Neural progenitor cell (in vitro differentiated cells): ENCODE results near the gene SNX1. TPM values are rescaled to one million over a fixed set of nuclear protein-coding genes. Genes with fewer than 3 reads are reported as not detected.

Experiments
- DNase-seq: peaks from one replicate; pipeline ENCODE4 v3.0.0-alpha.2; 2016; ENCODE audit warnings: low spot score
- H2AFZ ChIP-seq: fragments of 200-600 bp; sonication (generic); replicated peaks from 2 replicates; pipeline ENCODE4 v1.6.1; 2016; ENCODE audit warnings: antibody characterized with exemption
- H3F3A ChIP-seq: fragments of 200-600 bp; sonication (generic); 2 replicates; pipeline ENCODE4 v1.6.1; 2016; ENCODE audit warnings: antibody characterized with exemption, low read depth
- H3K27ac ChIP-seq: fragments of 200-600 bp; sonication (generic); 2 replicates; pipeline ENCODE4 v1.5.1; 2016; ENCODE audit warnings: mild to moderate bottlenecking
- H3K27me3 ChIP-seq: fragments of 200-600 bp; sonication (generic); 2 replicates; pipeline ENCODE4 v1.6.1; 2016; ENCODE audit warnings: mild to moderate bottlenecking, moderate library complexity
- H3K36me3 ChIP-seq: fragments of 200-600 bp; sonication (generic); 2 replicates; pipeline ENCODE4 v1.5.1; 2016
- H3K4me1 ChIP-seq: fragments of 200-600 bp; sonication (generic); 2 replicates; pipeline ENCODE4 v1.6.1; 2016; ENCODE audit warnings: mixed run types
- H3K4me2 ChIP-seq: fragments of 200-600 bp; sonication (generic); 2 replicates; pipeline ENCODE4 v1.6.1; 2016
- H3K4me3 ChIP-seq: fragments of 200-600 bp; sonication (generic); 2 replicates; pipeline ENCODE4 v1.5.1; 2016
- H3K79me2 ChIP-seq: fragments of 200-600 bp; sonication (generic); 2 replicates; pipeline ENCODE4 v1.6.1; 2016; ENCODE audit warnings: low read depth
- H3K9ac ChIP-seq: fragments of 200-600 bp; sonication (generic); 2 replicates; pipeline ENCODE4 v1.6.1; 2016
- H3K9me3 ChIP-seq: fragments of 200-600 bp; sonication (generic); 2 replicates; pipeline ENCODE4 v1.5.1; 2016; ENCODE audit warnings: low read depth
- H4K20me1 ChIP-seq: fragments of 200-600 bp; sonication (generic); 2 replicates; pipeline ENCODE4 v1.6.1; 2016; ENCODE audit warnings: low read depth
- H3K27ac Mint-ChIP-seq: 3 replicates; pipeline ENCODE4 v1.8.0; 2021; ENCODE audit warnings: mixed read lengths
- H3K27me3 Mint-ChIP-seq: 2 replicates; pipeline ENCODE4 v1.8.0; 2022; ENCODE audit warnings: low read depth, mild to moderate bottlenecking, inconsistent platforms, moderate library complexity, mixed read lengths; ENCODE audit not compliant: insufficient read depth
- H3K36me3 Mint-ChIP-seq: 3 replicates; pipeline ENCODE4 v1.8.0; 2021; ENCODE audit warnings: mixed read lengths
- H3K4me1 Mint-ChIP-seq: 3 replicates; pipeline ENCODE4 v1.8.0; 2021; ENCODE audit warnings: mixed read lengths
- H3K4me3 Mint-ChIP-seq: 3 replicates; pipeline ENCODE4 v1.8.0; 2021; ENCODE audit warnings: mild to moderate bottlenecking, moderate library complexity, mixed read lengths
- H3K9me3 Mint-ChIP-seq: 3 replicates; pipeline ENCODE4 v1.8.0; 2020; ENCODE audit warnings: mixed read lengths
- CTCF ChIP-seq: fragments of 200-600 bp; sonication (generic); IDR thresholded peaks from 2 replicates; pipeline ENCODE4 v1.5.1; 2017; ENCODE audit warnings: antibody characterized with exemption, mild to moderate bottlenecking
- EZH2 ChIP-seq: fragments of 200-600 bp; sonication (generic); IDR thresholded peaks from 2 replicates; pipeline ENCODE4 v1.6.1; 2017; ENCODE audit warnings: antibody characterized with exemption, mild to moderate bottlenecking, moderate library complexity
- EZH2phosphoT487 ChIP-seq: fragments of 200-600 bp; sonication (generic); IDR thresholded peaks from 2 replicates; pipeline ENCODE4 v1.6.1; 2017; ENCODE audit warnings: antibody characterized with exemption
- total RNA-seq: library from RNA; depleted of rRNA; stranded (reverse); fragments of >200 nt; gene quantifications from 2 replicates; pipeline ENCODE4 v1.2.3, GENCODE V29; 2015; ENCODE audit warnings: low replicate concordance

The SNX1 gene
- total RNA-seq, 1 donor from 2014 or later: 24.0 TPM

GRCh38 chr15:64133623-64134344, 38.0 kb downstream of the SNX1 start:
- Histone ChIP-seq H3K4me3 (no peak overlapping the region), H3K4me2 (no peak overlapping the region), H2AFZ (no peak overlapping the region), H3K9ac (no peak overlapping the region), H3K9me3 (no peaks in the 10 kb centered on the region), H3K27me3 (no peaks in the 10 kb centered on the region), H3K36me3 (no peaks in the 10 kb centered on the region), H3K27ac (no peak overlapping the region), H3K4me1 (no peaks in the 10 kb centered on the region), H3F3A (no peaks in the 10 kb centered on the region), H3K79me2 (no peaks in the 10 kb centered on the region), H4K20me1 (no peaks in the 10 kb centered on the region)
- TF ChIP-seq EZH2: no peak
- no peak for DNase-seq
- Mint-ChIP-seq H3K9me3 (no peaks in the 10 kb centered on the region), H3K27ac (no peak overlapping the region), H3K4me3 (no peak overlapping the region), H3K4me1 (no peaks in the 10 kb centered on the region), H3K36me3 (peaks cover 39% of the 10 kb centered on the region), H3K27me3 (peaks cover 2% of the 10 kb centered on the region)

GRCh38 chr15:64134345-64134829, 38.6 kb downstream of the SNX1 start:
- DNase-seq: no peak
- Histone ChIP-seq H3K4me3 (no peak overlapping the region), H3K9ac (no peak overlapping the region), H3K4me1 (no peaks in the 10 kb centered on the region), H3K27ac (no peak overlapping the region), H3K27me3 (no peaks in the 10 kb centered on the region), H3K9me3 (no peaks in the 10 kb centered on the region), H4K20me1 (no peaks in the 10 kb centered on the region), H3K36me3 (no peaks in the 10 kb centered on the region), H3F3A (no peaks in the 10 kb centered on the region), H2AFZ (no peak overlapping the region), H3K79me2 (no peaks in the 10 kb centered on the region), H3K4me2 (no peak overlapping the region)
- H3K4me3 Mint-ChIP-seq: no peak overlapping the region
- peaks cover 39% of the 10 kb centered on the region for H3K36me3 Mint-ChIP-seq
- no peak for TF ChIP-seq CTCF
- TF ChIP-seq EZH2phosphoT487: no peak
- TF ChIP-seq EZH2: no peak
- H3K9me3 Mint-ChIP-seq: no peaks in the 10 kb centered on the region
- H3K27ac Mint-ChIP-seq: no peak overlapping the region
- no peaks in the 10 kb centered on the region for H3K4me1 Mint-ChIP-seq
- H3K27me3 Mint-ChIP-seq: peaks cover 2% of the 10 kb centered on the region

GRCh38 chr15:64136347-64136746, 40.6 kb downstream of the SNX1 start:
- H2AFZ ChIP-seq: no peak overlapping the region
- H3K27ac Mint-ChIP-seq: no peak overlapping the region
- no peak overlapping the region for H3K27ac ChIP-seq
- no peaks in the 10 kb centered on the region for H3K27me3 ChIP-seq
- no peak for DNase-seq
- H3K27me3 Mint-ChIP-seq: peaks cover 6% of the 10 kb centered on the region
- H3K4me1 ChIP-seq: no peaks in the 10 kb centered on the region
- H3K4me3 ChIP-seq: no peak overlapping the region
- TF ChIP-seq EZH2phosphoT487: no peak
- no peak for TF ChIP-seq CTCF
- no peak for TF ChIP-seq EZH2
- no peaks in the 10 kb centered on the region for H4K20me1 ChIP-seq
- no peaks in the 10 kb centered on the region for H3F3A ChIP-seq
- no peaks in the 10 kb centered on the region for H3K9me3 Mint-ChIP-seq
- no peaks in the 10 kb centered on the region for H3K4me1 Mint-ChIP-seq
- no peak overlapping the region for H3K4me2 ChIP-seq
- no peak overlapping the region for H3K9ac ChIP-seq
- no peaks in the 10 kb centered on the region for H3K36me3 ChIP-seq
- H3K9me3 ChIP-seq: no peaks in the 10 kb centered on the region
- H3K79me2 ChIP-seq: no peaks in the 10 kb centered on the region
- no peak overlapping the region for H3K4me3 Mint-ChIP-seq
- H3K36me3 Mint-ChIP-seq: peaks cover 34% of the 10 kb centered on the region

GRCh38 chr15:64137226-64137833, 41.5 kb downstream of the SNX1 start:
- Histone ChIP-seq H3K9me3 (no peaks in the 10 kb centered on the region), H3K79me2 (no peaks in the 10 kb centered on the region), H3K4me1 (no peaks in the 10 kb centered on the region), H3K27ac (no peak overlapping the region), H3K36me3 (no peaks in the 10 kb centered on the region), H3K27me3 (no peaks in the 10 kb centered on the region), H2AFZ (no peak overlapping the region), H3F3A (no peaks in the 10 kb centered on the region), H4K20me1 (no peaks in the 10 kb centered on the region), H3K9ac (no peak overlapping the region), H3K4me3 (no peak overlapping the region), H3K4me2 (no peak overlapping the region)
- H3K36me3 Mint-ChIP-seq: peaks cover 31% of the 10 kb centered on the region
- H3K27ac Mint-ChIP-seq: no peak overlapping the region
- TF ChIP-seq CTCF: no peak
- no peak for TF ChIP-seq EZH2
- no peak for TF ChIP-seq EZH2phosphoT487
- no peaks in the 10 kb centered on the region for H3K9me3 Mint-ChIP-seq
- no peak overlapping the region for H3K4me3 Mint-ChIP-seq
- H3K27me3 Mint-ChIP-seq: peaks cover 5% of the 10 kb centered on the region
- H3K4me1 Mint-ChIP-seq: no peaks in the 10 kb centered on the region
- no peak for DNase-seq
